Erythroblast (primary cell): ENCODE data around the gene FOXRED1.

Experiments
- DNase-seq, 2 experiments: peaks; one replicate each; lab custom pipeline; 2025; lab: John Stamatoyannopoulos, UW
- GATA1 ChIP-seq: IDR thresholded peaks from 2 replicates; pipeline ENCODE4 v1.6.1; 2011; ENCODE audit warnings: low read depth, mild to moderate bottlenecking, control low read depth, low read length, moderate library complexity
- POLR2A ChIP-seq: IDR thresholded peaks from 2 replicates; pipeline ENCODE4 v1.6.1; 2011; ENCODE audit warnings: mild to moderate bottlenecking, low read length

FOXRED1 gene

GRCh38 chr11:126256216-126256615 is 12.7 kb upstream of the FOXRED1 start:
- DNase-seq: peak; percentile 4 to 20
- no peak for TF ChIP-seq GATA1
- no peak for TF ChIP-seq POLR2A

- TF ChIP-seq POLR2A (no peak), GATA1 (no peak)
- no peak for DNase-seq
Measured at GRCh38 chr11:126257144-126257543, 11.8 kb upstream of the FOXRED1 start.

- no peak for DNase-seq
- TF ChIP-seq GATA1 (no peak), POLR2A (no peak)
Measured at GRCh38 chr11:126257764-126258163, 11.2 kb upstream of the FOXRED1 start.

GRCh38 chr11:126262216-126262615 is 6.7 kb upstream of the FOXRED1 start:
- TF ChIP-seq POLR2A (no peak), GATA1 (no peak)
- DNase-seq: no peak

GRCh38 chr11:126263489-126263888 is 5.5 kb upstream of the FOXRED1 start:
- TF ChIP-seq GATA1 (no peak), POLR2A (peak; percentile 7)
- no peak for DNase-seq

- DNase-seq: peak in 1 of 2 experiments; percentile 11
- TF ChIP-seq GATA1 (no peak), POLR2A (no peak)
Measured at GRCh38 chr11:126265811-126266210, 3.1 kb upstream of the FOXRED1 start.

DNA sequence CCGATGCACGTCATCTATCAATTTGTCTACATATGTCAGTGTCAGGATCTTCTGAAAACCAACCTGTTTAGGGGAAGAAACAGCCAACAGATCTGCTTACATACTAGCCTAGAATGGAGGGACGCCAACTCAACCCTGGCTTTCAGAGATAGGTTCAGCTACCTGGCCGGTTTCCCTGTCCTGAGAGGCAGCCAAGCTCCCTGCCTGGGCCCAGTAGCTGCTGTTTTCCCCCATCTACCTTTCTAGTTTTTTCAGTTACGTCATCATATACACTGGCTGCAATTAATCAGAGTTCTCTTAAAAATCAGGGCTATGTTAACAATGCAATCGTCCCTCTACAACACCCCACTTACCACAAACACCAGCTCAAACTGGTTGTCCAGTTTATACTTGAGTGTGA is 1.3 kb upstream of the FOXRED1 start:
- DNase-seq: no peak
- no peak for TF ChIP-seq GATA1
- no peak for TF ChIP-seq POLR2A

DNA sequence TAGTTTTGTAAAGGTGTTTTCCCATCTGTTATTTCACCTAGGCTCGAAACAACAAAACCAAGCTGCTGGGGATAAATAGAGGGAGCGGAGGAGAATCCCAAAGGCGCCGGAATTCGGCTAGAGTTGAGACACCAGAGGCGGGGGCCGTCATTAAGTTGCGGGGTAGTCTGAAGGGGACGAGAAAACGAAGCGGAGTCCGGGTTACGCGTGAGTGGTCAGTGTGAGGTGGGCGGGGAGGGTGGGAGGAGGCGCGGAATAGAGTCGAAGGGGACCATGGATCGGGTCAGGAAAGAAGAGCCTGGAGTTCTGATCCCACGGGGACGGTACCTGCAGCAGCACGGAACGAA is 620 bp upstream of the FOXRED1 start:
- DNase-seq: no peak
- TF ChIP-seq GATA1 (no peak), POLR2A (no peak)

- TF ChIP-seq POLR2A (no peak), GATA1 (no peak)
Measured at GRCh38 chr11:126277322-126277721, 8.4 kb downstream of the FOXRED1 start.

GRCh38 chr11:126277780-126278179 is 8.8 kb downstream of the FOXRED1 start:
- DNase-seq: no peak
- no peak for TF ChIP-seq POLR2A
- TF ChIP-seq GATA1: no peak

More at GRCh38 chr11:126277322-126277721, 8.4 kb downstream of the FOXRED1 start:
- no peak for DNase-seq

- TF ChIP-seq POLR2A (no peak), GATA1 (no peak)
Measured at GRCh38 chr11:126279191-126279590, 10.2 kb downstream of the FOXRED1 start.

GRCh38 chr11:126280595-126280994 is 11.6 kb downstream of the FOXRED1 start:
- DNase-seq: no peak
- no peak for TF ChIP-seq GATA1
- no peak for TF ChIP-seq POLR2A

More at GRCh38 chr11:126279191-126279590, 10.2 kb downstream of the FOXRED1 start:
- no peak for DNase-seq

- no peak for DNase-seq
- TF ChIP-seq POLR2A: no peak
Measured at GRCh38 chr11:126281245-126281644, 12.3 kb downstream of the FOXRED1 start.

- TF ChIP-seq GATA1: no peak
- no peak for TF ChIP-seq POLR2A
- DNase-seq: no peak
Measured at GRCh38 chr11:126281666-126282175, 12.8 kb downstream of the FOXRED1 start.

DNA sequence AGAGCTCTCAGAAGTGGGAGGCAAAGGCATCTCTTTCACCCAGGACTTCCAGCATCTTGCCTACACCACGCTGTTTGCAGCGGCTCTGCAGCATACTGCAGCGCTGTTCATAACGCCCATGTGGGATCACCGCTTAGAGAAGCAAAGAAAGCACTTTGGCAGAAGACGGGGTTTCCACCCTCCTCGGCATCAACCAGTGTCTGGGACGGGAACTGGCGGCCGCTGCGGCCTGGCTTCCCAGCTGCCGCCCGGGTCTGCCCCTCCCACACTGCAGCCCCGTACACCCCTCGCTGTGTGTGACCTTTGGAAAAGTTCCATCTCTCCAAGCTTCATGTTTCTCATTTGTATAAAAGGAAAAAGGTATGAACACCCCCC is 13.4 kb downstream of the FOXRED1 start:
- TF ChIP-seq GATA1: no peak
- DNase-seq: peak; percentile 33 to 38
